Erythroblast (primary cell): Measurements from ENCODE around the gene CEP20.

ENCODE experiments used
- GATA1 ChIP-seq: IDR thresholded peaks from 2 replicates; pipeline ENCODE4 v1.6.1; 2011; ENCODE audit warnings: low read depth, mild to moderate bottlenecking, control low read depth, low read length, moderate library complexity
- POLR2A ChIP-seq: IDR thresholded peaks from 2 replicates; pipeline ENCODE4 v1.6.1; 2011; ENCODE audit warnings: mild to moderate bottlenecking, low read length

DNA sequence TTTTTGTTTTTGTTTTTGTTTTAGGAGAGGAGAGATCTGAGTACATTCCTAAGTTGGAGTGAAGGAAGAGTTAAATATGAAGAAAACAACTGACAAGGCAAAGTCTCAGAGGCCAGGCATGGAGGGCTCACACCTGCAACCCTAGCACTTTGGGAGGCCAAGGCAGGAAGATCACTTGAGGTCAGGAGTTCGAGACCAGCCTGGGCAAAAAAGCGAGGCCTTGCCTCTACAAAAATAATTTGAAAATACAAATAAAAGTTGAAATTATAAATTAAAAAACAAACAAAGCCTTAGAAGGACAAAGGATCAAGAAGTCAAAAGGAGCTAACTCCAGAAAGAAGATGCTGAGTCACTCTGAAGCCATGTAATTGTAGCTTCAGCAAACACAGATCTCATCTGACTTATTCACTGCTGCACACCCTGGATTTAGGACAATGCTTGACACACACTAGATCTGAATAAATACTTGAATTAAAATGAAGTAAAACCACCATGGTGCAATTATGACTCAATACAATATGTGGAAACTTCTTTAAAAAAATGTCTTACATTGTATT lies 9.1 kb downstream of the CEP20 start:
- no peak for TF ChIP-seq POLR2A
- no peak for TF ChIP-seq GATA1
